Measurements from ENCODE around the gene FAM20C. TPM values are rescaled to one million over a fixed set of nuclear protein-coding genes. Genes with fewer than 3 reads are reported as not detected.

Gene FAM20C
- total and polyA plus RNA-seq, 2 donors (not counting 3 experiments of a cell fraction or from before 2014, with no cell fraction given), result 14.2 to 34.5 TPM

DNA sequence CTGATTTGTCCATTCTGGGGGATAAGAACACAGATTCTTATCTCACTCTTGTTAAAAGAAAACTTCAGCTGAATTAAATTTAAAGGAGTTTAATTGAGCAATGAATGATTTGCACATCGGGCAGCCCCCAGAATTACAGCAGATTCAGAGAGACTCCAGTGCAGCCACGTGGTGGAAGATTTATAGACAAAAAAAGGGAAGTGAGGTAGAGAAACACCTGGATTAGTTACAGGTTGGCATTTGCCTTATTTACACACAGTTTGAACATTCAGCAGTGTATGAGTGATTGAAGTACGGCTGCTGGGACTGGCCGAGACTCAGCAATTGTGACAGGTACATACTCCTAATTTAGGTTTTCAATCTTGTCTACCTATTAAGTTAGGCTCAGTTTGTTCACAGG lies 46.5 kb upstream of the FAM20C start:
- H3K9me3 ChIP-seq (replicated peaks; ENCODE audit: control insufficient read depth, insufficient read depth, low read length), result no peaks in the 10 kb centered on the region
- intact Hi-C loops (cut with micrococcal nuclease) (no loop called here), dilution Hi-C loops (cut with MboI; ENCODE audit: extremely low pct_ligation_motif_present, low sequenced_read_pairs) (no loop called here)
- POLR2A ChIA-PET, result no interaction called here
- H3K79me2 ChIP-seq (ENCODE audit: control insufficient read depth, insufficient read depth, low read length), result no peaks in the 10 kb centered on the region
- no peak overlapping the region for H2AFZ ChIP-seq (ENCODE audit: low read depth, low read length)
- H3K4me1 ChIP-seq (ENCODE audit: control insufficient read depth, extremely low read depth, insufficient read depth, low read length), result peaks cover 9% of the 10 kb centered on the region
- no peak overlapping the region for H3K4me2 ChIP-seq (ENCODE audit: insufficient read depth, low read length)
- no peak for TF ChIP-seq GATA2 (IDR thresholded peaks at IDR 0.05; ENCODE audit: insufficient read depth, insufficient read length, low read depth, low read length)
- TF ChIP-seq, protein P1, sequence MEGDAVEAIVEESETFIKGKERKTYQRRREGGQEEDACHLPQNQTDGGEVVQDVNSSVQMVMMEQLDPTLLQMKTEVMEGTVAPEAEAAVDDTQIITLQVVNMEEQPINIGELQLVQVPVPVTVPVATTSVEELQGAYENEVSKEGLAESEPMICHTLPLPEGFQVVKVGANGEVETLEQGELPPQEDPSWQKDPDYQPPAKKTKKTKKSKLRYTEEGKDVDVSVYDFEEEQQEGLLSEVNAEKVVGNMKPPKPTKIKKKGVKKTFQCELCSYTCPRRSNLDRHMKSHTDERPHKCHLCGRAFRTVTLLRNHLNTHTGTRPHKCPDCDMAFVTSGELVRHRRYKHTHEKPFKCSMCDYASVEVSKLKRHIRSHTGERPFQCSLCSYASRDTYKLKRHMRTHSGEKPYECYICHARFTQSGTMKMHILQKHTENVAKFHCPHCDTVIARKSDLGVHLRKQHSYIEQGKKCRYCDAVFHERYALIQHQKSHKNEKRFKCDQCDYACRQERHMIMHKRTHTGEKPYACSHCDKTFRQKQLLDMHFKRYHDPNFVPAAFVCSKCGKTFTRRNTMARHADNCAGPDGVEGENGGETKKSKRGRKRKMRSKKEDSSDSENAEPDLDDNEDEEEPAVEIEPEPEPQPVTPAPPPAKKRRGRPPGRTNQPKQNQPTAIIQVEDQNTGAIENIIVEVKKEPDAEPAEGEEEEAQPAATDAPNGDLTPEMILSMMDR (IDR thresholded peaks at IDR 0.05; ENCODE audit: extremely low read depth in 1 of 2, insufficient read depth in 1 of 2, low read depth in 1 of 2, low read length in 2 of 2), result no peak
- no peak for TF ChIP-seq JUN (IDR thresholded peaks at IDR 0.05; ENCODE audit: borderline replicate concordance, insufficient read depth, insufficient read length, low read depth)
- TF ChIP-seq EZH2 (IDR thresholded peaks at IDR 0.05; ENCODE audit: borderline replicate concordance, low read depth, low read length, severe bottlenecking), result no peak
- no peak for TF ChIP-seq POLR2AphosphoS5 (IDR thresholded peaks at IDR 0.05; ENCODE audit: insufficient read depth, low read depth, low read length)
- CTCF ChIA-PET, result no interaction called here
- H3K9ac ChIP-seq (replicated peaks; ENCODE audit: extremely low read depth, insufficient read depth, low read length), result no peak overlapping the region
- no peak overlapping the region for H3K4me3 ChIP-seq (replicated peaks in 1 of 3; ENCODE audit: insufficient read depth in 1 of 3, low read depth in 1 of 3, low read length in 3 of 3)
- no peak overlapping the region for H3K27ac ChIP-seq (ENCODE audit: insufficient read depth, low read depth, low read length)
- H3K36me3 ChIP-seq (ENCODE audit: control insufficient read depth in 2 of 2, extremely low read depth in 1 of 2, insufficient read depth in 2 of 2, low read length in 2 of 2), result no peaks in the 10 kb centered on the region
- H3K9me1 ChIP-seq (replicated peaks; ENCODE audit: control insufficient read depth, extremely low read depth, insufficient read depth, low read length), result no peaks in the 10 kb centered on the region
- no peak for DNase-seq (ENCODE audit: low read depth, low spot score)
- no peaks in the 10 kb centered on the region for H3K27me3 ChIP-seq (ENCODE audit: control insufficient read depth in 2 of 2, insufficient read depth in 2 of 2, low read length in 2 of 2)
- no TSS peak for BruUV-seq (replicated peaks)
- no peak for FAIRE-seq
- no peaks in the 10 kb centered on the region for H4K20me1 ChIP-seq (replicated peaks; ENCODE audit: control insufficient read depth, extremely low read depth, insufficient read depth, low read length)

DNA sequence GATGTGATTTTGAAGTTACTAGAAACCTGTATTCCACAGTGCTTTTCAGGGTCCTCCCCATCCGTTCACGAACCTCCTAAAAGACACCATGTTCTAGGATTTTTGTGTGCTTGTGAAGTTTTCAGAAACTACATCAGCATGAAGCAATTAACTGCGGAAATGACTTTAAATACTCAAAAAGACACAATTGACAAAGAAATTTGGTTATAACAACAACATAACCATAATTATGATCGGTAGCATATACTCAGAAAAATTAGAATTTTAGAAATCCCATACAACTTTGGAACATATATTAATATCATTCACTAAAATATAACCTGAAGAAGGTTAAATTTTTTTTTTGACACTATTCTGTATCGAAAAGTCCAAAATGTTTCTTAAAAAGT lies 43.8 kb upstream of the FAM20C start:
- peak overlapping the region; percentile 42 to 80 (median 44) for H3K4me3 ChIP-seq (replicated peaks in 1 of 3; ENCODE audit: insufficient read depth in 1 of 3, low read depth in 1 of 3, low read length in 3 of 3)
- POLR2A ChIA-PET, result no interaction called here
- H4K20me1 ChIP-seq (replicated peaks; ENCODE audit: control insufficient read depth, extremely low read depth, insufficient read depth, low read length), result no peaks in the 10 kb centered on the region
- CTCF ChIA-PET, result interaction anchor here (0.6 to 1.2 kb wide), 3 partner anchors 24 to 44 kb away, joined by 3 read pairs; partner anchors contain the start of gene FAM20C
- FAIRE-seq (no peak), DNase-seq (ENCODE audit: low read depth, low spot score) (no peak)
- H3K27ac ChIP-seq (ENCODE audit: insufficient read depth, low read depth, low read length), result peak overlapping the region; percentile 79
- H3K27me3 ChIP-seq (ENCODE audit: control insufficient read depth in 2 of 2, insufficient read depth in 2 of 2, low read length in 2 of 2), result no peaks in the 10 kb centered on the region
- no peaks in the 10 kb centered on the region for H3K79me2 ChIP-seq (ENCODE audit: control insufficient read depth, insufficient read depth, low read length)
- H3K36me3 ChIP-seq (ENCODE audit: control insufficient read depth in 2 of 2, extremely low read depth in 1 of 2, insufficient read depth in 2 of 2, low read length in 2 of 2), result no peaks in the 10 kb centered on the region
- peak overlapping the region; percentile 85 for H3K9ac ChIP-seq (replicated peaks; ENCODE audit: extremely low read depth, insufficient read depth, low read length)
- TF ChIP-seq FOS (IDR thresholded peaks at IDR 0.05; ENCODE audit: borderline replicate concordance, insufficient read depth, low read length) (no peak), GATA2 (IDR thresholded peaks at IDR 0.05; ENCODE audit: insufficient read depth, insufficient read length, low read depth, low read length) (no peak), MYC (IDR thresholded peaks at IDR 0.05; ENCODE audit: low read depth, low read length) (no peak), EZH2 (IDR thresholded peaks at IDR 0.05; ENCODE audit: borderline replicate concordance, low read depth, low read length, severe bottlenecking) (no peak), JUN (IDR thresholded peaks at IDR 0.05; ENCODE audit: borderline replicate concordance, insufficient read depth, insufficient read length, low read depth) (no peak), POLR2A (IDR thresholded peaks at IDR 0.05; ENCODE audit: low read depth, low read length) (no peak), MAX (IDR thresholded peaks at IDR 0.05; ENCODE audit: insufficient read depth, insufficient read length) (no peak), POLR2AphosphoS5 (IDR thresholded peaks at IDR 0.05; ENCODE audit: insufficient read depth, low read depth, low read length) (no peak)
- TF ChIP-seq, protein P1 (IDR thresholded peaks at IDR 0.05; ENCODE audit: extremely low read depth in 1 of 2, insufficient read depth in 1 of 2, low read depth in 1 of 2, low read length in 2 of 2), result no peak
- BruUV-seq (replicated peaks), result TSS peak; percentile 67
- no peaks in the 10 kb centered on the region for H3K9me3 ChIP-seq (replicated peaks; ENCODE audit: control insufficient read depth, insufficient read depth, low read length)
- H3K9me1 ChIP-seq (replicated peaks; ENCODE audit: control insufficient read depth, extremely low read depth, insufficient read depth, low read length), result no peaks in the 10 kb centered on the region
- dilution Hi-C loops (cut with MboI; ENCODE audit: extremely low pct_ligation_motif_present, low sequenced_read_pairs) (no loop called here), intact Hi-C loops (cut with micrococcal nuclease) (loop anchor here (2.0 kb wide), 2 partner anchors 44 to 48 kb away; partner anchors contain the start of gene FAM20C)
- H2AFZ ChIP-seq (ENCODE audit: low read depth, low read length), result peak overlapping the region; percentile 85
- H3K4me2 ChIP-seq (ENCODE audit: insufficient read depth, low read length), result peak overlapping the region; percentile 86
- H3K4me1 ChIP-seq (ENCODE audit: control insufficient read depth, extremely low read depth, insufficient read depth, low read length), result peaks cover 9% of the 10 kb centered on the region
